GM12865 (cell line): Measurements from ENCODE around the gene VANGL2.

ENCODE experiments used
- DNase-seq: peaks from one replicate; pipeline ENCODE4 v3.0.0; 2010; ENCODE audit warnings: low read depth
- H3K4me3 ChIP-seq: 2 replicates; pipeline ENCODE4 v1.5.1; 2011; ENCODE audit warnings: mild to moderate bottlenecking, low read depth, low read length, control low read depth
- CTCF ChIP-seq: IDR thresholded peaks from 2 replicates; pipeline ENCODE4 v1.5.1; 2011; ENCODE audit warnings: low read length, control low read depth, low read depth, inconsistent platforms; ENCODE audit not compliant: insufficient read depth; ENCODE audit errors: missing control alignments

VANGL2 gene

GRCh38 chr1:160363951-160364735 lies 36.2 kb upstream of the VANGL2 start:
- TF ChIP-seq CTCF = no peak
- H3K4me3 ChIP-seq = no peak overlapping the region
- DNase-seq = no peak

- no peak overlapping the region for H3K4me3 ChIP-seq
- no peak for TF ChIP-seq CTCF
- no peak for DNase-seq
Measured at GRCh38 chr1:160365325-160365724, 35.0 kb upstream of the VANGL2 start.

- no peak within 1 kb of the TSS for H3K4me3 ChIP-seq
- no peak for TF ChIP-seq CTCF
- DNase-seq = no peak
Measured at GRCh38 chr1:160366731-160367515, 33.4 kb upstream of the VANGL2 start, which contains the start of gene NHLH1. Gene NHLH1 (plus strand): TSS chr1:160367071. CDS start chr1:160370732, 3,661 bp downstream.

GRCh38 chr1:160367516-160367900 lies 32.9 kb upstream of the VANGL2 start:
- no peak for TF ChIP-seq CTCF
- no peak overlapping the region for H3K4me3 ChIP-seq
- no peak for DNase-seq

- no peak for TF ChIP-seq CTCF
- DNase-seq = no peak
- no peak overlapping the region for H3K4me3 ChIP-seq
Measured at GRCh38 chr1:160367934-160368923, 32.1 kb upstream of the VANGL2 start.

- H3K4me3 ChIP-seq = no peak overlapping the region
- DNase-seq = no peak
- TF ChIP-seq CTCF = no peak
Measured at GRCh38 chr1:160369087-160369486, 31.3 kb upstream of the VANGL2 start.
